ENCODE measurements around the gene XG. TPM values are rescaled to one million over a fixed set of nuclear protein-coding genes. Genes with fewer than 3 reads are reported as not detected.

Gene XG
- total and polyA plus RNA-seq, 2 donors from 2014 or later = 0.43 to 0.50 TPM

- Histone ChIP-seq H3K4me1 (ENCODE audit: control insufficient read depth in 2 of 3, insufficient read depth in 2 of 3, low read depth in 1 of 3, low read length in 3 of 3) (peaks cover 0 to 29% (median 11%) of the 10 kb centered on the region in 3 donors), H3K9me3 (ENCODE audit: control insufficient read depth in 2 of 3, insufficient read depth in 1 of 3, low read length in 3 of 3) (no peaks in the 10 kb centered on the region), H3K27ac (ENCODE audit: low read depth in 2 of 2, low read length in 2 of 2) (peak overlapping the region in 1 of 2 donors; percentile 41), H3K9ac (ENCODE audit: low read length in 3 of 3) (no peak overlapping the region), H3K27me3 (ENCODE audit: control insufficient read depth, insufficient read depth, low read length) (no peaks in the 10 kb centered on the region), H3K36me3 (ENCODE audit: control insufficient read depth in 2 of 3, insufficient read depth in 3 of 3, low read length in 3 of 3) (peaks cover 3 to 15% (median 6%) of the 10 kb centered on the region in 3 donors), H3K4me3 (ENCODE audit: low read length in 3 of 3) (no peak overlapping the region)
- intact Hi-C loops (cut with DNase I) = no loop called here
- TF ChIP-seq, protein P1, sequence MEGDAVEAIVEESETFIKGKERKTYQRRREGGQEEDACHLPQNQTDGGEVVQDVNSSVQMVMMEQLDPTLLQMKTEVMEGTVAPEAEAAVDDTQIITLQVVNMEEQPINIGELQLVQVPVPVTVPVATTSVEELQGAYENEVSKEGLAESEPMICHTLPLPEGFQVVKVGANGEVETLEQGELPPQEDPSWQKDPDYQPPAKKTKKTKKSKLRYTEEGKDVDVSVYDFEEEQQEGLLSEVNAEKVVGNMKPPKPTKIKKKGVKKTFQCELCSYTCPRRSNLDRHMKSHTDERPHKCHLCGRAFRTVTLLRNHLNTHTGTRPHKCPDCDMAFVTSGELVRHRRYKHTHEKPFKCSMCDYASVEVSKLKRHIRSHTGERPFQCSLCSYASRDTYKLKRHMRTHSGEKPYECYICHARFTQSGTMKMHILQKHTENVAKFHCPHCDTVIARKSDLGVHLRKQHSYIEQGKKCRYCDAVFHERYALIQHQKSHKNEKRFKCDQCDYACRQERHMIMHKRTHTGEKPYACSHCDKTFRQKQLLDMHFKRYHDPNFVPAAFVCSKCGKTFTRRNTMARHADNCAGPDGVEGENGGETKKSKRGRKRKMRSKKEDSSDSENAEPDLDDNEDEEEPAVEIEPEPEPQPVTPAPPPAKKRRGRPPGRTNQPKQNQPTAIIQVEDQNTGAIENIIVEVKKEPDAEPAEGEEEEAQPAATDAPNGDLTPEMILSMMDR (IDR thresholded peaks at IDR 0.05; ENCODE audit: borderline replicate concordance, extremely low read depth, insufficient read depth) = no peak
- no peak for FAIRE-seq
- peak in 1 of 5 donors; percentile 43 for DNase-seq
Measured at GRCh38 chrX:2710041-2710840, 41.6 kb upstream of the XG start.

DNA sequence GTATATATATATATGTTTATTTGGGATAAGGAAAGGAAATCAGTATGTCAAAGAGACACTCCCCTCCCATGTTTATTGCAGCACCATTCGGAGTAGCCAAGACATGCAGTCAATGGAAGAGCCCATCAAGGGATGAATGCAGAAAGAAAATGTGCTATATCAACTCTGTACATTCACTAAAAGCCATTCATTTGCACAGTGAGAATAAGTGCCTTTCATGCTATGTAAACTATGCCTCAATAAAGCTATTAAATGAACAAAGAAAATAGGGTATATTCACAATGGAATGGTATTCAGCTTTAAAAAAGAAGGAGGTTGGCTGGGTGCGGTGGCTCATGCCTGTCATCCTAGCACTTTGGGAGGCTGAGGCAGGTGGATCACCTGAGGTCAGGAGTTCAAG is 40.4 kb upstream of the XG start:
- H3K4me1 ChIP-seq (ENCODE audit: control insufficient read depth in 2 of 3, insufficient read depth in 2 of 3, low read depth in 1 of 3, low read length in 3 of 3) = peaks cover 0 to 29% (median 11%) of the 10 kb centered on the region in 3 donors
- TF ChIP-seq, protein P1 (IDR thresholded peaks at IDR 0.05; ENCODE audit: borderline replicate concordance, extremely low read depth, insufficient read depth) = no peak
- no peak overlapping the region for H3K9ac ChIP-seq (ENCODE audit: low read length in 3 of 3)
- no peaks in the 10 kb centered on the region for H3K9me3 ChIP-seq (ENCODE audit: control insufficient read depth in 2 of 3, insufficient read depth in 1 of 3, low read length in 3 of 3)
- FAIRE-seq = no peak
- H3K27me3 ChIP-seq (ENCODE audit: control insufficient read depth, insufficient read depth, low read length) = no peaks in the 10 kb centered on the region
- H3K4me3 ChIP-seq (ENCODE audit: low read length in 3 of 3) = no peak overlapping the region
- no peak for DNase-seq
- no peak overlapping the region for H3K27ac ChIP-seq (ENCODE audit: low read depth in 2 of 2, low read length in 2 of 2)
- H3K36me3 ChIP-seq (ENCODE audit: control insufficient read depth in 2 of 3, insufficient read depth in 3 of 3, low read length in 3 of 3) = peaks cover 3 to 15% (median 6%) of the 10 kb centered on the region in 3 donors
- intact Hi-C loops (cut with DNase I) = no loop called here

DNA sequence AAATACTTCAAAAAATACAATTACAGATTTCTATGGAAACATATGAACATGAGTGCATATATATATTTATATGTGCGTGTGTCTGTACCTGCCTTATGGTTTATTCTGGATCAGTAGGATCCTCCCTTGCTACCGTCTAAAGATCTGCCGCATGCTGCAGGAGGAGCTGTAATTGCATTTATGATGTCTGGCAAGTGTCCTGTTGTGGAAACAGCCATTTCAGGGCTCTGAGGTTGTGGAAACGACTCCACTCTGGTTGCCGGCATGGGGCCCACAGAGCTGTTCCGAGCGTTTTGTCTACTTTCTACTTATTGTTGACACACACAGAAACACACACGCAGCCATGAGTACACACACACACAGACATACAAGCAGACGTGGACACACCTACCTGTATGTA is 39.4 kb upstream of the XG start:
- no peak overlapping the region for H3K27ac ChIP-seq (ENCODE audit: low read depth in 2 of 2, low read length in 2 of 2)
- FAIRE-seq = no peak
- H3K9me3 ChIP-seq (ENCODE audit: control insufficient read depth in 2 of 3, insufficient read depth in 1 of 3, low read length in 3 of 3) = no peaks in the 10 kb centered on the region
- intact Hi-C loops (cut with DNase I) = no loop called here
- TF ChIP-seq, protein P1 (IDR thresholded peaks at IDR 0.05; ENCODE audit: borderline replicate concordance, extremely low read depth, insufficient read depth) = no peak
- no peak for DNase-seq
- peaks cover 0 to 23% (median 4%) of the 10 kb centered on the region in 3 donors for H3K4me1 ChIP-seq (ENCODE audit: control insufficient read depth in 2 of 3, insufficient read depth in 2 of 3, low read depth in 1 of 3, low read length in 3 of 3)
- H3K27me3 ChIP-seq (ENCODE audit: control insufficient read depth, insufficient read depth, low read length) = no peaks in the 10 kb centered on the region
- peaks cover 3 to 18% (median 6%) of the 10 kb centered on the region in 3 donors for H3K36me3 ChIP-seq (ENCODE audit: control insufficient read depth in 2 of 3, insufficient read depth in 3 of 3, low read length in 3 of 3)
- no peak overlapping the region for H3K4me3 ChIP-seq (ENCODE audit: low read length in 3 of 3)
- H3K9ac ChIP-seq (ENCODE audit: low read length in 3 of 3) = no peak overlapping the region
